ENCODE data around the gene LRRC3. TPM values are rescaled to one million over a fixed set of nuclear protein-coding genes. Genes with fewer than 3 reads are reported as not detected.

The LRRC3 gene
- total and polyA plus RNA-seq, 2 donors (not counting 3 experiments of a cell fraction or from before 2014, with no cell fraction given), result 4.8 to 4.9 TPM

GRCh38 chr21:44508711-44509445, 53.6 kb downstream of the LRRC3 start:
- intact Hi-C loops (cut with micrococcal nuclease), result no loop called here
- H3K9me3 ChIP-seq (replicated peaks; ENCODE audit: control insufficient read depth, insufficient read depth, low read length), result no peaks in the 10 kb centered on the region
- no peaks in the 10 kb centered on the region for H3K79me2 ChIP-seq (ENCODE audit: control insufficient read depth, insufficient read depth, low read length)
- H3K9ac ChIP-seq (replicated peaks; ENCODE audit: extremely low read depth, insufficient read depth, low read length), result no peak overlapping the region
- FAIRE-seq (no peak), DNase-seq (ENCODE audit: low read depth, low spot score) (no peak)
- no peaks in the 10 kb centered on the region for H3K27me3 ChIP-seq (ENCODE audit: control insufficient read depth in 2 of 2, insufficient read depth in 2 of 2, low read length in 2 of 2)
- no peak for TF ChIP-seq GATA2 (IDR thresholded peaks at IDR 0.05; ENCODE audit: insufficient read depth, insufficient read length, low read depth, low read length)
- H4K20me1 ChIP-seq (replicated peaks; ENCODE audit: control insufficient read depth, extremely low read depth, insufficient read depth, low read length), result no peaks in the 10 kb centered on the region
- CTCF ChIA-PET, result interaction anchor here (2.2 to 5.1 kb wide), 3 partner anchors 234 to 285 kb away, joined by 5 to 125 read pairs (median 18); no protein-coding TSS in a partner anchor
- H2AFZ ChIP-seq (ENCODE audit: low read depth, low read length), result no peak overlapping the region
- H3K4me1 ChIP-seq (ENCODE audit: control insufficient read depth, extremely low read depth, insufficient read depth, low read length), result no peaks in the 10 kb centered on the region
- no peaks in the 10 kb centered on the region for H3K9me1 ChIP-seq (replicated peaks; ENCODE audit: control insufficient read depth, extremely low read depth, insufficient read depth, low read length)
- H3K27ac ChIP-seq (ENCODE audit: insufficient read depth, low read depth, low read length), result no peak overlapping the region
- no peak overlapping the region for H3K4me2 ChIP-seq (ENCODE audit: insufficient read depth, low read length)
- BruUV-seq (replicated peaks), result no TSS peak
- H3K4me3 ChIP-seq (replicated peaks in 1 of 3; ENCODE audit: insufficient read depth in 1 of 3, low read depth in 1 of 3, low read length in 3 of 3), result no peak overlapping the region
- dilution Hi-C loops (cut with MboI; ENCODE audit: extremely low pct_ligation_motif_present, low sequenced_read_pairs), result no loop called here
- no peaks in the 10 kb centered on the region for H3K36me3 ChIP-seq (ENCODE audit: control insufficient read depth in 2 of 2, extremely low read depth in 1 of 2, insufficient read depth in 2 of 2, low read length in 2 of 2)
- POLR2A ChIA-PET, result no interaction called here

- intact Hi-C loops (cut with micrococcal nuclease) (no loop called here), dilution Hi-C loops (cut with MboI; ENCODE audit: extremely low pct_ligation_motif_present, low sequenced_read_pairs) (no loop called here)
- Histone ChIP-seq H3K9me3 (replicated peaks; ENCODE audit: control insufficient read depth, insufficient read depth, low read length) (no peaks in the 10 kb centered on the region), H3K9ac (replicated peaks; ENCODE audit: extremely low read depth, insufficient read depth, low read length) (no peak overlapping the region), H3K27me3 (ENCODE audit: control insufficient read depth in 2 of 2, insufficient read depth in 2 of 2, low read length in 2 of 2) (no peaks in the 10 kb centered on the region), H4K20me1 (replicated peaks; ENCODE audit: control insufficient read depth, extremely low read depth, insufficient read depth, low read length) (no peaks in the 10 kb centered on the region), H3K27ac (ENCODE audit: insufficient read depth, low read depth, low read length) (no peak overlapping the region), H3K36me3 (ENCODE audit: control insufficient read depth in 2 of 2, extremely low read depth in 1 of 2, insufficient read depth in 2 of 2, low read length in 2 of 2) (no peaks in the 10 kb centered on the region), H3K4me1 (ENCODE audit: control insufficient read depth, extremely low read depth, insufficient read depth, low read length) (no peaks in the 10 kb centered on the region), H3K9me1 (replicated peaks; ENCODE audit: control insufficient read depth, extremely low read depth, insufficient read depth, low read length) (no peaks in the 10 kb centered on the region), H3K4me2 (ENCODE audit: insufficient read depth, low read length) (no peak overlapping the region), H3K79me2 (ENCODE audit: control insufficient read depth, insufficient read depth, low read length) (no peaks in the 10 kb centered on the region), H3K4me3 (replicated peaks in 1 of 3; ENCODE audit: insufficient read depth in 1 of 3, low read depth in 1 of 3, low read length in 3 of 3) (no peak overlapping the region), H2AFZ (ENCODE audit: low read depth, low read length) (no peak overlapping the region)
- CTCF ChIA-PET, result interaction anchor here (0.8 to 5.1 kb wide), 7 partner anchors 9 to 422 kb away, joined by 3 to 125 read pairs (median 9); no protein-coding TSS in a partner anchor
- POLR2A ChIA-PET, result no interaction called here
- DNase-seq (ENCODE audit: low read depth, low spot score) (no peak), FAIRE-seq (no peak)
- no TSS peak for BruUV-seq (replicated peaks)
- TF ChIP-seq GATA2 (IDR thresholded peaks at IDR 0.05; ENCODE audit: insufficient read depth, insufficient read length, low read depth, low read length) (no peak), CTCF (IDR thresholded peaks at IDR 0.05; ENCODE audit: extremely low read depth in 1 of 2, insufficient read depth in 1 of 2, low read depth in 1 of 2, low read length in 2 of 2) (no peak), MYC (IDR thresholded peaks at IDR 0.05; ENCODE audit: low read depth, low read length) (no peak), JUN (IDR thresholded peaks at IDR 0.05; ENCODE audit: borderline replicate concordance, insufficient read depth, insufficient read length, low read depth) (no peak), POLR2A (IDR thresholded peaks at IDR 0.05; ENCODE audit: low read depth, low read length) (no peak), POLR2AphosphoS5 (IDR thresholded peaks at IDR 0.05; ENCODE audit: insufficient read depth, low read depth, low read length) (no peak), FOS (IDR thresholded peaks at IDR 0.05; ENCODE audit: borderline replicate concordance, insufficient read depth, low read length) (no peak), EZH2 (IDR thresholded peaks at IDR 0.05; ENCODE audit: borderline replicate concordance, low read depth, low read length, severe bottlenecking) (no peak), MAX (IDR thresholded peaks at IDR 0.05; ENCODE audit: insufficient read depth, insufficient read length) (no peak)
These were observed 54.2 kb downstream of the LRRC3 start for GRCh38 chr21:44509539-44509938.

Data from endothelial cell of umbilical vein (primary cell).